Lower leg skin (tissue), 4 donors: ENCODE data around the gene KCNJ6. TPM values are rescaled to one million over a fixed set of nuclear protein-coding genes. Genes with fewer than 3 reads are reported as not detected.
A peak's percentile ranks its signal among the peaks of the same experiment; 100 is the strongest.

ENCODE experiments used
- DNase-seq, 2 donors: peaks; one replicate each; pipeline ENCODE4 v3.0.0-alpha.2; 2019; ENCODE audit warnings: low spot score in 2 of 2
- H3K4me3 ChIP-seq: fragments of 200-600 bp; sonication (generic); 2 replicates; pipeline ENCODE4 v1.5.1; 2017; ENCODE audit warnings: mild to moderate bottlenecking, low read depth; ENCODE audit not compliant: poor library complexity, severe bottlenecking
- POLR2A ChIP-seq, 2 donors: fragments of 450-650 bp; IDR thresholded peaks; one replicate each; pipeline ENCODE4 v1.6.1; 2016 to 2017; ENCODE audit warnings: antibody characterized with exemption in 2 of 2, mild to moderate bottlenecking in 1 of 2, moderate library complexity in 1 of 2
- WGBS, 2 donors: methylation state at CpG; one replicate each; pipeline ENCODE4 v1.1.5; 2018; 5-methylcytosine and 5-hydroxymethylcytosine counted together
- intact Hi-C: fragments of 100-400 bp; cut with DNase I; formaldehyde crosslinking; loops from one replicate; pipeline ENCODE4 v1.15.0; 2023; ENCODE audit warnings: low total_unique reads
- total RNA-seq, 4 donors: library from RNA; depleted of rRNA; stranded (reverse); fragments of >200 nt; gene quantifications; one replicate each; pipeline ENCODE4 v1.1.0, GENCODE V29; 2016
- TF ChIP-seq, protein P1 (sequence below), 3 donors: fragments of 450-650 bp; IDR thresholded peaks; one replicate each; pipeline ENCODE4 v1.5.1; 2016; ENCODE audit warnings: antibody characterized with exemption in 3 of 3, mild to moderate bottlenecking in 3 of 3, moderate library complexity in 2 of 3

KCNJ6 gene
- total RNA-seq, 4 donors from 2014 or later = 0.04 TPM; not detected in 3

DNA sequence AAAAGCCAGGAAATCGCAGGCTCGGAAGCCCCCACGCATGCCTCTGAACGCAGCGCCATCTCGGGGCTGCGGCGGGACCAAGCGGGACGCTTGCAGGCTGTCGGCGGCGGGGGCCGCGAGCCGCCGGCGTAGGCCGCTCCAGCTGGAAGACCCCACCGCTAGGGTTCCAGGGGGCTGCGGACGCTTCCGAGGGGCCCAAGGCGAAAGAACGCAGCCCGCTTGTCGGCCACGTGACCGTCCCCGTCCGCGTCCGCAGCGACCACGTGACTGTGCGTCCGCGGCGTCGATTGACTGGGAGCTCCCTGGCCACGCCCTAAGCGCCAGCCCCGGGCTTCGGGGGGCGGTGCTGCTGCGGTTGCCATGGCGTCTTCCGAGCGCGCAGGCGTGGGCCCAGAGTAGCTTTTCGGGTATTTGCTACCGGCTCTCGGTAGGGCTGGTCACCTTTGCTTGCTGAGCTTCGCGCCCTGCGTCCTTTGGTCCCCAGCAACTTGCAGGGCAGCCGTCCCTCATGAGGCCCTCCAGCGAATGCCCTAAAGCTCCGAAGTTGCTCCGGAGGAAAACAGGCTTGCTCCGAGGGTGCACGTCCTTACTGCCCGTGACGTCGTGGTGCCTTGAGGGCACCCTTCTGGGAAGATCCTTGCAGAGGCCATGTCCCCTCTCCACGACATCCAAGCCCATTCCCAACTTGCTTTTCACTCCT lies 352.5 kb downstream of the KCNJ6 start:
- peak overlapping the region; percentile 65 for H3K4me3 ChIP-seq
- intact Hi-C loops = no loop called here
- DNase-seq = peak; percentile 91 to 98
- no peak for TF ChIP-seq POLR2A (IDR thresholded peaks at IDR 0.05)
- TF ChIP-seq, protein P1, sequence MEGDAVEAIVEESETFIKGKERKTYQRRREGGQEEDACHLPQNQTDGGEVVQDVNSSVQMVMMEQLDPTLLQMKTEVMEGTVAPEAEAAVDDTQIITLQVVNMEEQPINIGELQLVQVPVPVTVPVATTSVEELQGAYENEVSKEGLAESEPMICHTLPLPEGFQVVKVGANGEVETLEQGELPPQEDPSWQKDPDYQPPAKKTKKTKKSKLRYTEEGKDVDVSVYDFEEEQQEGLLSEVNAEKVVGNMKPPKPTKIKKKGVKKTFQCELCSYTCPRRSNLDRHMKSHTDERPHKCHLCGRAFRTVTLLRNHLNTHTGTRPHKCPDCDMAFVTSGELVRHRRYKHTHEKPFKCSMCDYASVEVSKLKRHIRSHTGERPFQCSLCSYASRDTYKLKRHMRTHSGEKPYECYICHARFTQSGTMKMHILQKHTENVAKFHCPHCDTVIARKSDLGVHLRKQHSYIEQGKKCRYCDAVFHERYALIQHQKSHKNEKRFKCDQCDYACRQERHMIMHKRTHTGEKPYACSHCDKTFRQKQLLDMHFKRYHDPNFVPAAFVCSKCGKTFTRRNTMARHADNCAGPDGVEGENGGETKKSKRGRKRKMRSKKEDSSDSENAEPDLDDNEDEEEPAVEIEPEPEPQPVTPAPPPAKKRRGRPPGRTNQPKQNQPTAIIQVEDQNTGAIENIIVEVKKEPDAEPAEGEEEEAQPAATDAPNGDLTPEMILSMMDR (IDR thresholded peaks at IDR 0.05) = no peak
- WGBS, 2 donors = 0% methylated on average over 15 to 41 of the region's 67 CpGs

GRCh38 chr21:37562920-37563640 lies 353.2 kb downstream of the KCNJ6 start:
- H3K4me3 ChIP-seq = peak overlapping the region; percentile 65
- 69 to 82% methylated on average over 15 to 22 of the region's 22 CpGs for WGBS, 2 donors
- intact Hi-C loops = no loop called here
- peak in 1 of 2 donors; percentile 87 for DNase-seq
- no peak for TF ChIP-seq POLR2A (IDR thresholded peaks at IDR 0.05)
- TF ChIP-seq, protein P1 (IDR thresholded peaks at IDR 0.05) = no peak

GRCh38 chr21:37561941-37562919 lies 354.0 kb downstream of the KCNJ6 start:
- intact Hi-C loops = no loop called here
- no peak overlapping the region for H3K4me3 ChIP-seq
- DNase-seq = no peak
- 90 to 92% methylated on average over 11 of the region's 11 CpGs for WGBS, 2 donors
- TF ChIP-seq POLR2A (IDR thresholded peaks at IDR 0.05) = no peak
- TF ChIP-seq, protein P1 (IDR thresholded peaks at IDR 0.05) = no peak

GRCh38 chr21:37561506-37561905 lies 354.8 kb downstream of the KCNJ6 start:
- 83 to 97% methylated on average over 7 of the region's 7 CpGs for WGBS, 2 donors
- H3K4me3 ChIP-seq = no peak overlapping the region
- intact Hi-C loops = no loop called here
- peak in 1 of 2 donors; percentile 46 for DNase-seq
- no peak for TF ChIP-seq POLR2A (IDR thresholded peaks at IDR 0.05)
- TF ChIP-seq, protein P1 (IDR thresholded peaks at IDR 0.05) = no peak

GRCh38 chr21:37560385-37560784 lies 355.9 kb downstream of the KCNJ6 start:
- no peak for DNase-seq
- TF ChIP-seq POLR2A (IDR thresholded peaks at IDR 0.05) = no peak
- WGBS, 2 donors = 92 to 93% methylated on average over 5 of the region's 5 CpGs
- intact Hi-C loops = no loop called here
- no peak overlapping the region for H3K4me3 ChIP-seq
